Ovary (tissue), 3 donors: Measurements from ENCODE around the gene SLC4A5.

Source experiments
- CTCF ChIP-seq, 3 donors: fragments of 450-650 bp in 2 of 3; fragments of 200-600 bp in 1 of 3; IDR thresholded peaks; one replicate each; pipeline versions ENCODE4 v1.5.1 to v1.8.0; 2016 to 2022; ENCODE audit warnings: antibody characterized with exemption in 3 of 3, mild to moderate bottlenecking in 1 of 3
- POLR2A ChIP-seq: fragments of 450-650 bp; IDR thresholded peaks from one replicate; pipeline ENCODE4 v1.6.1; 2017; ENCODE audit warnings: antibody characterized with exemption, mild to moderate bottlenecking, moderate library complexity
- donor health status: DM: no; HTN: no; CAD: no.

GRCh38 chr2:74328074-74328473, 15.1 kb downstream of the SLC4A5 start:
- TF ChIP-seq CTCF (IDR thresholded peaks at IDR 0.05) (no peak), POLR2A (no peak)
